Astrocyte (in vitro differentiated cells and primary cell): ENCODE results near the gene APP. TPM values are rescaled to one million over a fixed set of nuclear protein-coding genes. Genes with fewer than 3 reads are reported as not detected.

Experiments used
- DNase-seq: peaks from one replicate; pipeline ENCODE4 v3.0.0-alpha.2; 2010; ENCODE audit warnings: low read depth
- FAIRE-seq: peaks from 2 replicates; lab custom pipeline; 2011; peaks lifted over from hg19 to GRCh38; lab: Jason Lieb, UNC
- H2AFZ ChIP-seq: 2 replicates; pipeline ENCODE4 v1.6.0; 2012; ENCODE audit warnings: low read depth, low read length, inconsistent platforms
- H3K27ac ChIP-seq: 2 replicates; pipeline ENCODE4 v1.5.1; 2011; ENCODE audit warnings: low read depth, low read length, inconsistent platforms
- H3K27me3 ChIP-seq: 2 replicates; pipeline ENCODE4 v1.6.0; 2011; ENCODE audit warnings: low read length, inconsistent platforms; ENCODE audit not compliant: insufficient read depth
- H3K36me3 ChIP-seq: 2 replicates; pipeline ENCODE4 v1.5.1; 2011; ENCODE audit warnings: low read length, inconsistent platforms; ENCODE audit not compliant: insufficient read depth
- H3K4me1 ChIP-seq: 2 replicates; pipeline ENCODE4 v1.5.1; 2011; ENCODE audit warnings: low read length, inconsistent platforms; ENCODE audit not compliant: insufficient read depth
- H3K4me2 ChIP-seq: 2 replicates; pipeline ENCODE4 v1.6.0; 2012; ENCODE audit warnings: low read length, inconsistent platforms
- H3K4me3 ChIP-seq: 2 replicates; pipeline ENCODE4 v1.5.1; 2011; ENCODE audit warnings: low read depth, mild to moderate bottlenecking, low read length, inconsistent platforms; ENCODE audit not compliant: insufficient read depth
- H3K79me2 ChIP-seq: 2 replicates; pipeline ENCODE4 v1.6.0; 2012; ENCODE audit warnings: mild to moderate bottlenecking, low read length, inconsistent platforms; ENCODE audit not compliant: insufficient read depth
- H3K9ac ChIP-seq: 2 replicates; pipeline ENCODE4 v1.6.0; 2012; ENCODE audit warnings: mild to moderate bottlenecking, low read length, inconsistent platforms
- H3K9me3 ChIP-seq: 2 replicates; pipeline ENCODE4 v1.5.1; 2012; ENCODE audit warnings: low read depth, mild to moderate bottlenecking, low read length, inconsistent platforms; ENCODE audit not compliant: insufficient read depth
- H4K20me1 ChIP-seq: 2 replicates; pipeline ENCODE4 v1.6.0; 2012; ENCODE audit warnings: low read length, inconsistent platforms; ENCODE audit not compliant: insufficient read depth
- H3K27ac Mint-ChIP-seq: one replicate; pipeline ENCODE4 v1.8.0; 2021; ENCODE audit warnings: mild to moderate bottlenecking, mixed read lengths; ENCODE audit not compliant: unreplicated experiment
- H3K27me3 Mint-ChIP-seq: one replicate; pipeline ENCODE4 v1.8.0; 2021; ENCODE audit warnings: low read depth, mixed read lengths; ENCODE audit not compliant: unreplicated experiment
- H3K36me3 Mint-ChIP-seq: one replicate; pipeline ENCODE4 v1.8.0; 2021; ENCODE audit warnings: low read depth, mixed read lengths; ENCODE audit not compliant: unreplicated experiment
- H3K4me1 Mint-ChIP-seq: one replicate; pipeline ENCODE4 v1.8.0; 2021; ENCODE audit warnings: low read depth, mixed read lengths; ENCODE audit not compliant: unreplicated experiment
- H3K4me3 Mint-ChIP-seq: one replicate; pipeline ENCODE4 v1.8.0; 2021; ENCODE audit warnings: mild to moderate bottlenecking, moderate library complexity, mixed read lengths; ENCODE audit not compliant: unreplicated experiment
- H3K9me3 Mint-ChIP-seq: one replicate; pipeline ENCODE4 v1.8.0; 2021; ENCODE audit warnings: mild to moderate bottlenecking, mixed read lengths; ENCODE audit not compliant: unreplicated experiment
- CTCF ChIP-seq: IDR thresholded peaks from 2 replicates; pipeline ENCODE4 v1.5.1; 2011; ENCODE audit warnings: low read depth, mild to moderate bottlenecking, inconsistent platforms, low read length, moderate library complexity; ENCODE audit not compliant: insufficient read depth
- EZH2 ChIP-seq: IDR thresholded peaks from 2 replicates; pipeline ENCODE4 v1.6.1; 2012; ENCODE audit warnings: mild to moderate bottlenecking, low read length, inconsistent platforms; ENCODE audit not compliant: insufficient read depth
- total RNA-seq: library from RNA; stranded (reverse); gene quantifications from 2 replicates; pipeline ENCODE4 v1.2.1, GENCODE V29; 2021

Gene APP
- total RNA-seq, 1 donor from 2014 or later, result 823 TPM

- DNase-seq, result no peak
- Mint-ChIP-seq H3K9me3 (peaks cover 4% of the 10 kb centered on the region), H3K27ac (no peak overlapping the region), H3K4me1 (peaks cover 7% of the 10 kb centered on the region), H3K36me3 (peaks cover 39% of the 10 kb centered on the region), H3K4me3 (no peak overlapping the region), H3K27me3 (no peaks in the 10 kb centered on the region)
- H3K4me1 ChIP-seq, result no peaks in the 10 kb centered on the region
- H3K27ac ChIP-seq, result no peak overlapping the region
- no peak overlapping the region for H3K9ac ChIP-seq
- H3K36me3 ChIP-seq, result peaks cover 12% of the 10 kb centered on the region
- no peaks in the 10 kb centered on the region for H3K27me3 ChIP-seq
- H3K4me2 ChIP-seq, result no peak overlapping the region
- H4K20me1 ChIP-seq, result no peaks in the 10 kb centered on the region
- H3K4me3 ChIP-seq, result no peak overlapping the region
- no peak overlapping the region for H2AFZ ChIP-seq
- FAIRE-seq, result no peak
- TF ChIP-seq CTCF, result peak; percentile 69
- TF ChIP-seq EZH2, result no peak
- H3K9me3 ChIP-seq, result no peaks in the 10 kb centered on the region
- H3K79me2 ChIP-seq, result no peaks in the 10 kb centered on the region
Measured at GRCh38 chr21:25895565-25896205, 274.9 kb downstream of the APP start.

- Mint-ChIP-seq H3K36me3 (peaks cover 38% of the 10 kb centered on the region), H3K4me3 (no peak overlapping the region), H3K4me1 (peaks cover under 1% of the 10 kb centered on the region), H3K27ac (no peak overlapping the region), H3K27me3 (no peaks in the 10 kb centered on the region), H3K9me3 (peaks cover 4% of the 10 kb centered on the region)
- no peaks in the 10 kb centered on the region for H3K79me2 ChIP-seq
- DNase-seq (no peak), FAIRE-seq (no peak)
- no peak overlapping the region for H3K4me2 ChIP-seq
- H3K9ac ChIP-seq, result no peak overlapping the region
- no peak overlapping the region for H3K27ac ChIP-seq
- no peaks in the 10 kb centered on the region for H4K20me1 ChIP-seq
- no peak overlapping the region for H3K4me3 ChIP-seq
- peaks cover 12% of the 10 kb centered on the region for H3K36me3 ChIP-seq
- no peaks in the 10 kb centered on the region for H3K27me3 ChIP-seq
- H2AFZ ChIP-seq, result no peak overlapping the region
- no peaks in the 10 kb centered on the region for H3K4me1 ChIP-seq
- H3K9me3 ChIP-seq, result no peaks in the 10 kb centered on the region
- TF ChIP-seq EZH2 (no peak), CTCF (no peak)
Measured at GRCh38 chr21:25893191-25893590, 277.4 kb downstream of the APP start.

- Histone ChIP-seq H4K20me1 (no peaks in the 10 kb centered on the region), H3K9me3 (no peaks in the 10 kb centered on the region), H2AFZ (no peak overlapping the region), H3K4me2 (no peak overlapping the region), H3K4me3 (no peak overlapping the region), H3K27ac (no peak overlapping the region), H3K36me3 (peaks cover 9% of the 10 kb centered on the region), H3K27me3 (no peaks in the 10 kb centered on the region), H3K4me1 (no peaks in the 10 kb centered on the region), H3K79me2 (no peaks in the 10 kb centered on the region), H3K9ac (no peak overlapping the region)
- peaks cover 4% of the 10 kb centered on the region for H3K9me3 Mint-ChIP-seq
- peaks cover 42% of the 10 kb centered on the region for H3K36me3 Mint-ChIP-seq
- no peak overlapping the region for H3K27ac Mint-ChIP-seq
- DNase-seq, result no peak
- FAIRE-seq, result no peak
- H3K27me3 Mint-ChIP-seq, result no peaks in the 10 kb centered on the region
- no peak overlapping the region for H3K4me3 Mint-ChIP-seq
- no peak for TF ChIP-seq CTCF
- TF ChIP-seq EZH2, result no peak
- peaks cover 5% of the 10 kb centered on the region for H3K4me1 Mint-ChIP-seq
Measured at GRCh38 chr21:25891596-25891995, 279.0 kb downstream of the APP start.
